Effector CD8-positive, alpha-beta T cell (primary cell): ENCODE measurements around the gene ZBTB46.

ENCODE experiments used
- DNase-seq: peaks from one replicate; lab custom pipeline; 2025; lab: John Stamatoyannopoulos, UW

Gene ZBTB46

DNA sequence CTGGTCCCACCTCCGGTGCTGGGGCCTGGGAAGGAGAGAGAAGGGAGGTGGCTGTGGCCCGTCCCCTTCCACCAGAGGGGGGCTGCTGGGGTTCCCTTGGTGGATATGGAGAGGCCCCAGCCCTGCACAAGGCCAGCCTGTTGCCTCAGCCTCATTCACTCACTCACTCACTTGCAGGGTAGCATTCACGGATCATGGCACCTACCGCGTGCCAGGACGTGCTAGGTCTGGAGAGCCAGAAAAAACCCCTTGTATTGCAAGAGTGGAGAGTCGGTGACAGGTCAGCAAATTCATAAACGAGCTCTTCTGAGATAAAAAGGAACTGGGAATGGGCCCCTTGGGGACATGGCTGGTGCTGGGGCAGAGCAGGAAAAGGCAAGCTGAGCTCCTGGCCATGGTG lies 6.4 kb upstream of the ZBTB46 start:
- no peak for DNase-seq

DNA sequence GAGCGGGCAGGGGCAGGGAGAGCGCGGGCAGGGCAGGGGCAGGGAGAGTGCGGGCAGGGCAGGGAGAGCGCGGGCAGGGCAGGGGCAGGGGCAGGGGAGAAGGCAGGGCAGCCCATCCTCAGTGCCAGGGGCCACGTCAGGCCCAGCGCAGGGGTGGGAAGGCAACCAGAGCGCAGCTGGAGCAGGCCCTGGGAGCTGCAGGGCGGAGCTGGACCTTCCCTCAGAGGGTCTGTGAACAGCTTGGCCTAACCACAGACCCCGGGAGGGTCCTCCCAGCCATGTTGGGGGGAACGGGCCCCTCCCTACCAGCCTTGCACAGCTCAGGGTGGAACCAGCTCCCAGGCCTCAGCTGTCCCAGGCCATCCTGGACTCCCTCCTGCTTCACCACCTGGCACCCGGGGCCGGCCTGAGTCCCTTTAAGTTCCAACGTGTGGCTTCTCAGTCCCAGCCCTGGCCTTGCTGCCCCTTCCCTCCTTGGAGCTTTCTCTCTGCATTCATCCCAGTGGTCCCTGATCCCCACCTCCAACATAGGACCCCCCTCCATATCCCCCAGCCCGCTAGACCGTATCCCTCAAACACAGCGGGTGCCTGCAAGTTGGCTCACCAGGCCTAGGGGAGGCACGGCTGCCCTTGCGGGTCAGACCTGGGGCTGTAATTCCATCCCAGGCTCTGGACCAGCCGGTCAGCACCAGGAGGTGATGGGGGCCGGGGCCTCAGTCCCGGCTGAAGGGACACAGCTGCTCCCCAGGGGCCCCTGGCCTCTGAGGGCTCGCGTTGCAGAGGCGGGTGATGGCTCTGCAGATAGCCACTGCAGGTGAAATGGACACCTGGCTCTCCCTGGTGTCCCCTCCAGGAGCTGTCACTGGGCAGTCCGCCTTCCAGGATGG lies 5.6 kb upstream of the ZBTB46 start:
- DNase-seq = no peak

DNA sequence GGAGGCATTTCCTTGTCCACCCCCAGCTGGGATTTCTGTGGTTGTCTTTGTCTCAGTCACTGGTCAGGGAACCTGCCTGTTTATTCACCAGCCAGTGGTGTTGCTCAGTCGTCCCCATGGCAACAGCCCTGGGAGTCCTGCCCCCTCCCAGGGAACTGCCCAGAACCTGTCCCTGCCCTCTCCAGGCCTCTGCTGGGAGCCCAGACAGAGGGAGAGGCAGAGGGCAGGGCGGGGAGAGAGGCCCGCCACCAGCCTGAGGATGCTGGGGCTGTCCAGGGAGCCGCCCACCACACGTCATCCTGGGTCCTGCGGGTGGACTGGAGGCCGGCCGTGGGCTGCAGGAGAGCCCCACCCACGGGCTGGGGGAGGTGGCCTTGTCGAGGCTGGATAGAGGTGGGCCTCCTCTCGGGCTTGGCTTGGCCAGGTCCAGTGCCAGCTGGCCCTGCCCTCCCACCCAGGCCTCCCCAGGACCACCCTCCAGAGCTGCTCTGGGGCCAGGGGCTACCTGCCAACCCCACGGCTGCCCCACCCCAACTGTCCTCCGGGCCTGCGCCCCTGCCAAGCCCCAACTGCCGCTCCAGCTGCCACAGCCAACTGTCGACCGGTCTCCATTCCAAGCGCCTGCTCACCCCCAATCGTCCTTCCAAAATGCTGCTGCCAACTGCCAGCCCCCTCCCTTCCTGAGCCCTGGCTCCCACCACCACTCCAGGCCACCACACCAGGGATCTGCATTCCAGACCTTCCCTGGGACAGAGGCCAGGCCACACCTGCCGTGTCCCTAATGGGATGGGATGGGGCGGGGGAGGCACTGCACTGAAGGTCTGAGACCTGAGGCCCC lies 4.2 kb upstream of the ZBTB46 start:
- DNase-seq = no peak

DNA sequence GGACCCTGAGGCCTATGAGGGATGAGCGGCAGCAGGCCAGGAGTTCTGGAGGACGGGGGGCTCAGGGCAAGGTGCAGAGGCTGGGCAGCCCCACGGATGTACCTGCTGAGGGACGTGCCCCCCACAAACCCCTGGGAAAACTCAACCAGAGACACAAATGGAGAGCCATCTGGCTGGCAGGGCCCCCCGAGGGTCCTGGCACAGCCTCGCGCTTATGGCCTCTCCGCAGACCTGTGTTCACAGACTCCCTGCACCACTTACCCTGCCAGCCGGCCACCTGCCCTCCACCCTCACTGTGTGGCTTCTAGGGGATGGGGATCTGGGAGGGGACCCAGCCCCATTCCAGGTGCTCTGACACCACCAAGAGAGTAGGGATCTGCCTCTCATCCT lies 3.4 kb upstream of the ZBTB46 start:
- DNase-seq = no peak

- no peak for DNase-seq
Observed at GRCh38 chr20:63833776-63834490, 2.9 kb upstream of the ZBTB46 start.

DNA sequence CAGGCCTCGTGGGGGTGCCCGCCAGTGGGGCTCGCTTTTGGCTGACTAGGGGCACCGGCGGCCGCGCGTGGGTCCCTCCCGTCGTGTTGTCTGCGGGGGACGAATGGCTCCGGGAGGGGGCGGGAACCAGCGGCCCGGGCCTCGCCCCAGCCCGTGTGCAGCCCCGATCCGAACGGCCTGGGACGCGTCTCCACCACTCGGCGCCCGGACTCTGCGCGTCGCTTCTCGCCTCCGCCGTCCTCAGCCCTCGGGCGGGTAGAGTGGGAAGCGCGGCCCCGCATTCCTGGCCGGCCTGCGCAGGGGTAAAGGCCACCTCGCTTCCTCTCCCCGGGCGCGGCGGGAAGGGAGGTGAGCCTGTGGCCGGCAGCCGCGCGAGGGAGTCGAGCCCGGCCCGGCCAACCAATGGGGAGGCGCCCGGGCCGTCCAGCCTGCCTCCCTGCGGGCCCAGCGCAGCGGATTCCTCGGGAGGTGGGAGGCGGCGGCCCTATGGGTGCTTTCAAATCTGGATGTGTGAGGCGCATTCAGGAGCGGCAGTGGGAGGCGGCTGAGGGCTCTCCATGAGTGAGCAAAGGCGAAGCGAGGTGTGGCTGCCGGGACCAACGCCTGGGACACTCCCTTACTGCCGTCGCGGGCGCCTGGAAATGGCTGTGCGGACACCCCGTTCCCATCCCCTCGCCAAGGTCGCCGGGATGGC lies 1.1 kb upstream of the ZBTB46 start:
- no peak for DNase-seq

DNA sequence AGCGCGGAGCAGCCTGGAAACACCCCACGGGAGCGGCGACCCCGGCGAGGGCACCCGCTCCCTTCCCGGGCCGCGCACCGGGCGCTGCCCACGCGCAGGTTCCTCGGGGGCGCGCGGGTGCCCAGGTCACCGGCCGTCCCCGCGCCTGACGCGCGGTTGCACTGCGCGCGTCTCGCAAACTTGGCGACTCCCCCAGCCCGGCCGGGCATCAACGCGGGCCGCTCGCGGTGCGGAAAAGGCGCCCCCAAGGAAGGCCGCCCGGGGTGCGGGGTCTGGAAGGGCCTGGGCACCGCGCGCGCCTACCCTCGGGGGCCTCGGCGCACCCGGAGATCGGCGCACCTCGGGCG lies 555 bp upstream of the ZBTB46 start:
- DNase-seq = no peak

DNA sequence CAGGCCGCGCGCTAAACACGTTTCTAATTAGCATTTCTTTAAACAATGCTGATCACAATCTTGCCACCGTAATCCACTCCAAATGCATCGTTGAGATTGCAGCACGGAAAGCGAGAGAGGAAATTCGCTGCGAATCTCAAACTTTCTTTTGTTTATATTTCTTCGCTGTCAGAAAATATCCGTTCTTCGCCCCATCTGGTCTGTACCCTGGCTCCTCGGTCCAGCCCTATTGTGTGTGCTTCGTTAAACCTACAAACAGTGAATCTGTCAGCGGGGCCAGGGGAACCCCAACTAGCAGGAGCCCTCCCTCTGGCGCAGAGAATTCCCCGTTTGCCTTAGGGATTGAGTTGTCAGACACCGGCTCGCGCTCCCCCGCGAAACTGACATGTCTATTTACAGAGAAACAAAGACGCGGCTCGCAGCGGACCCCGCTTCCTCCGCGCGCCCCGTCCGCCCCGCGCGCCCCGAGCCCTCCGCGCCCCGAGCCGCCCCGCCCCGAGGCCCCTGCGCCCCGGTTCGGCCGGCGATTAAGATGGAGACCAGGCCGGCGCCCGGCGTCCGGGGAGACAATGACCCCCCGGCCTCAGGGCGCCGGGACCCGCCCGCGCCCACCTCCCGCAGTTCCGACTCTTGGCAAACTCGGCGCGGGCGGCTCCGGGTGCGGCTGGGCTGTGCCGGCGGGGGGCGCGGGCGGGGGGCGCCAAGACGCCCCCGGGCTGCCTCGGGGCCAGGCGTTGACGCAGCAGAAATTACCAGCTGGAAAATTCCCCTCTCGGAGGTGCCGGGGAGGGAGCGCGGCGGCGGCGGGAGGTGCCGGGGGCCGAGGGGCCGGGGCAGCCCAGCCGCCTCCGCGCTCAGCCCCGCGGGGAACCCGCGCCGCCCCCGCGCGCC lies 874 bp downstream of the ZBTB46 start:
- no peak for DNase-seq

DNA sequence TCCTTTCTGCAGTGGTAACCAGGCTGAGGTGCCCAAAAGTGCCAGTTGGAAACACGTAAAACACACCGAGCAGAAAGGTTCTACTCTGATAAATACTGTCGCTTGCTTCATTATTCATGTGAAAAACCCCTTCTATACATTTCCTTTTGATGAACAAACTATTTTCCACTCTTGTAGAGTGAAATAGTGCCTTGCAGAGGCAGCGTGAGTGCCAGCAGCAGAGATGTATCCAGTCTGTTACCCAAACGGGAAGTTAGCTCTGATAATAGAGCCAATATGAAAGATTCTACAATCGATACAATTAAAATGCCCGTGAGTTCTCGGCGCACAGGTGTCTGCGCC lies 1.5 kb downstream of the ZBTB46 start:
- DNase-seq = no peak

- no peak for DNase-seq
Observed at GRCh38 chr20:63828951-63829350, 2.1 kb downstream of the ZBTB46 start.

DNA sequence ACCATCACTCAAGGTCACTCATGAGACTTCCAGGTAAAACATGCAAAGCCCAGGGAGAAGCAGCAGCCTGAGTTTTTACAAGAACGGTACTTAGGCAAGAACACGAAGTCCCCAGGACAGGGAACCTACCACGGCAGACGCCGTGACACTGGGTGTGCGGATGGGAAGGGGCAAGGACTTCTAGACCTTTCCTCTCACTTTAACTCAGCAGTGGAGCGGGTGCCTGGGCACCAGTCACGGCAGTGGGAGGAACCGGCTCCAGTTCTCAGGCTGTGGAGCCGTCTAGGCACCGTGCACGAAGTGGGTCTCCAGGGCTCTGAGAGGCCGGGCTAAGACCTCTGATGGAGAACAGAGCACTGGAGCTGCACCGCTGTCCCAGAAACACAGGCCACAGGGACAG lies 2.5 kb downstream of the ZBTB46 start:
- no peak for DNase-seq

- no peak for DNase-seq
Observed at GRCh38 chr20:63828124-63828523, 2.9 kb downstream of the ZBTB46 start.

DNA sequence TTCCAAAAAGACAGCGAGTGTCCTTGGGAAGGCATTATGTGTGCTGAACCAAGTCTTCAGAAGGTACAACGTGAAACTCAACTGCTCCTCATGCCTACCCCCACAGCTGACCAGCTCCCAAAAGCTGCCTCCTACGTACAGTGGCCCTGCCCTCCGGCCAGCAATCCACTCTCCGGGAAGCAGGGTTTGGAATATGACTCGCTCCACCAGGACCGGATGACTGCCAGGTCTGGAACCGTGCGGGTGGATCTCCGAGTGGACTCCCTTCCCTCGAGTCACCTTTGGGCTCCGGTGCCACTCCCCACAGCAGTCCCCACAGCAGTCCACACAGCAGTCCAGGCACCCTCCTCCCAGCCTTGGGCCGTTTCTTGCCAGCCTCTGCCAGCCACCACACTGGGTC lies 4.3 kb downstream of the ZBTB46 start:
- no peak for DNase-seq

- DNase-seq = no peak
Observed at GRCh38 chr20:63825331-63826118, 5.5 kb downstream of the ZBTB46 start.

DNA sequence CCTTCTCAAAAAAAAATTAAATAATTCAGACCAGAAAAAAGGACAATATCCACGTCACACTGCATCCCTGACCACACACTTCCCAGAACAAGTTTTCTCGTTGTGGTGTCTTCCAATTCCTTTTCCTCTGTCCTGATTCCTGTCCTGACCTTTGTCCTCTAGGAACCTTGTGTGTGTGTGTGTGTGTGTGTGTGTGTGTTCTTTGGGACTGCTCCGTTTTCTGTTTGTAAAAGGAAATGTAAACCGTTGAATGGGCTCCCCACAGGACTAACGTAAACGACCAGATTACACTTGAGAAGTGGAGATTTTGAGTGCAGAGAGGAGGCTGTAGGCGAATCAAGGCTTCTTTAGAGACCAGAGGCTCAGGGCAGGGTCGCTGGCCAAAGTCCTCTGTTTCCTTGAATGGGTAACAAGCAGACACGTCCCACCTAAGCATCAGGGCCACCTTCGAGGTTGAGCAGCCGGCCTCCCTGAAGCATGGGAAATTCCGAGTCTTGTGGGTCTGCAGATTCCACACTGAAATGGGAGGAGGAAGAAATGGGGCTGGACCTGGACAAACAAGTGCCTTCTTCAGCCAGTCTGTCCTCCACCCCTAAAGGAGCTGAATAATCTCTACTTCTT lies 7.3 kb downstream of the ZBTB46 start:
- DNase-seq = no peak

- DNase-seq = no peak
Observed at GRCh38 chr20:63822276-63822696, 8.8 kb downstream of the ZBTB46 start.

GRCh38 chr20:63821811-63822210 lies 9.3 kb downstream of the ZBTB46 start:
- DNase-seq = no peak

- DNase-seq = no peak
Observed at GRCh38 chr20:63819224-63819921, 11.7 kb downstream of the ZBTB46 start.

- DNase-seq = no peak
Observed at GRCh38 chr20:63815615-63816253, 15.3 kb downstream of the ZBTB46 start.
